Panc1 (cell line): ENCODE results near the gene FBXO10.

ENCODE experiments used
- SIN3A ChIP-seq: IDR thresholded peaks from 2 replicates; pipeline ENCODE4 v1.6.1; 2012; ENCODE audit warnings: low read depth, mild to moderate bottlenecking, low read length, moderate library complexity, borderline replicate concordance; ENCODE audit not compliant: insufficient read depth
- TF ChIP-seq, protein P1 (sequence below): fragments of 450-650 bp; IDR thresholded peaks from 2 replicates; pipeline ENCODE4 v1.5.1; 2017; ENCODE audit warnings: mild to moderate bottlenecking
- TF ChIP-seq, protein P2 (sequence below), 2 experiments: IDR thresholded peaks; 2 replicates each; pipeline ENCODE4 v1.6.1; 2011 to 2012; ENCODE audit warnings: low read depth in 2 of 2, control low read depth in 1 of 2, low read length in 1 of 2, mild to moderate bottlenecking in 1 of 2, moderate library complexity in 1 of 2; ENCODE audit not compliant: insufficient read depth in 1 of 2

DNA sequence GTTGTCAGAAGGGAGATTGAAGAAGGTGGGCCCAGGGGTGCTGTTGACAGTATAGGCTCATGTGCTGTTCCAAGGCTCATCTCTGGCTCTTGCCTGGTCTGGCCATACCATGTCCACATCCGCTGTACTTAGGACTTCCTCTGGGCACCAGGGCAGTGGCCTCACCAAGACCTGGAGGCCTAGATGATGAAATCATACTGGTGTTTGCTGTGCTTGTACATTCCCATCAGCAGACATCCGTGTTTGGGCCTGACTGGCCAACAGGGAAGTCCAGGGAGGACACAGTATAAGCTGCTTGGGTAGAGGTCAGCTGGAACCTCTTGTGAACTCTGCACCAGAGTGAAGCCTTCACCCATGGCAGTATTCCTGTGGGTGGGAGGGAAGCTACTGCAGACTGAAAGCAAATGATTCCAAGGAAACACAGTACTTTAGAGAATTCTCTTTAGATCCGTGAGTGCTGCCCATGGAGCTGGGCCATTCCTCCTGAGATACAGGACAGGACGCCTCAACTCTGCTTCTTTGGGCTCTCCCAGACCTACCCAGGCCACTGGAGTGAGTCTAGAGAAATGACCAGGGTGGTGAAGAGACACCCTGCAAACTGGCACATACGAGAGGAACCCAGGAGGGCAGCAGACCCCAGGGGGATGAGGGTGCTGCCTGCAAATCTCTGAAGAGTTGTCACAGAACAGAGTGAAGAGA lies 67.9 kb downstream of the FBXO10 start:
- TF ChIP-seq, protein P1, sequence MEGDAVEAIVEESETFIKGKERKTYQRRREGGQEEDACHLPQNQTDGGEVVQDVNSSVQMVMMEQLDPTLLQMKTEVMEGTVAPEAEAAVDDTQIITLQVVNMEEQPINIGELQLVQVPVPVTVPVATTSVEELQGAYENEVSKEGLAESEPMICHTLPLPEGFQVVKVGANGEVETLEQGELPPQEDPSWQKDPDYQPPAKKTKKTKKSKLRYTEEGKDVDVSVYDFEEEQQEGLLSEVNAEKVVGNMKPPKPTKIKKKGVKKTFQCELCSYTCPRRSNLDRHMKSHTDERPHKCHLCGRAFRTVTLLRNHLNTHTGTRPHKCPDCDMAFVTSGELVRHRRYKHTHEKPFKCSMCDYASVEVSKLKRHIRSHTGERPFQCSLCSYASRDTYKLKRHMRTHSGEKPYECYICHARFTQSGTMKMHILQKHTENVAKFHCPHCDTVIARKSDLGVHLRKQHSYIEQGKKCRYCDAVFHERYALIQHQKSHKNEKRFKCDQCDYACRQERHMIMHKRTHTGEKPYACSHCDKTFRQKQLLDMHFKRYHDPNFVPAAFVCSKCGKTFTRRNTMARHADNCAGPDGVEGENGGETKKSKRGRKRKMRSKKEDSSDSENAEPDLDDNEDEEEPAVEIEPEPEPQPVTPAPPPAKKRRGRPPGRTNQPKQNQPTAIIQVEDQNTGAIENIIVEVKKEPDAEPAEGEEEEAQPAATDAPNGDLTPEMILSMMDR: no peak
- TF ChIP-seq SIN3A: no peak
- TF ChIP-seq, protein P2, sequence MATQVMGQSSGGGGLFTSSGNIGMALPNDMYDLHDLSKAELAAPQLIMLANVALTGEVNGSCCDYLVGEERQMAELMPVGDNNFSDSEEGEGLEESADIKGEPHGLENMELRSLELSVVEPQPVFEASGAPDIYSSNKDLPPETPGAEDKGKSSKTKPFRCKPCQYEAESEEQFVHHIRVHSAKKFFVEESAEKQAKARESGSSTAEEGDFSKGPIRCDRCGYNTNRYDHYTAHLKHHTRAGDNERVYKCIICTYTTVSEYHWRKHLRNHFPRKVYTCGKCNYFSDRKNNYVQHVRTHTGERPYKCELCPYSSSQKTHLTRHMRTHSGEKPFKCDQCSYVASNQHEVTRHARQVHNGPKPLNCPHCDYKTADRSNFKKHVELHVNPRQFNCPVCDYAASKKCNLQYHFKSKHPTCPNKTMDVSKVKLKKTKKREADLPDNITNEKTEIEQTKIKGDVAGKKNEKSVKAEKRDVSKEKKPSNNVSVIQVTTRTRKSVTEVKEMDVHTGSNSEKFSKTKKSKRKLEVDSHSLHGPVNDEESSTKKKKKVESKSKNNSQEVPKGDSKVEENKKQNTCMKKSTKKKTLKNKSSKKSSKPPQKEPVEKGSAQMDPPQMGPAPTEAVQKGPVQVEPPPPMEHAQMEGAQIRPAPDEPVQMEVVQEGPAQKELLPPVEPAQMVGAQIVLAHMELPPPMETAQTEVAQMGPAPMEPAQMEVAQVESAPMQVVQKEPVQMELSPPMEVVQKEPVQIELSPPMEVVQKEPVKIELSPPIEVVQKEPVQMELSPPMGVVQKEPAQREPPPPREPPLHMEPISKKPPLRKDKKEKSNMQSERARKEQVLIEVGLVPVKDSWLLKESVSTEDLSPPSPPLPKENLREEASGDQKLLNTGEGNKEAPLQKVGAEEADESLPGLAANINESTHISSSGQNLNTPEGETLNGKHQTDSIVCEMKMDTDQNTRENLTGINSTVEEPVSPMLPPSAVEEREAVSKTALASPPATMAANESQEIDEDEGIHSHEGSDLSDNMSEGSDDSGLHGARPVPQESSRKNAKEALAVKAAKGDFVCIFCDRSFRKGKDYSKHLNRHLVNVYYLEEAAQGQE (IDR thresholded peaks at IDR 0.05; ENCODE audit: insufficient read depth in 1 of 2, low read depth in 2 of 2, low read length in 1 of 2): no peak
